Central memory CD4-positive, alpha-beta T cell (primary cell): Measurements from ENCODE around the gene DLGAP1.
"Not testable (repeated sequence)": the region's sequence is repeated elsewhere in the genome, so short reads cannot be mapped to it uniquely, and the experiment has no call there.

Experiments used
- DNase-seq: peaks from one replicate; pipeline ENCODE4 v3.0.0; 2022

Gene DLGAP1

DNA sequence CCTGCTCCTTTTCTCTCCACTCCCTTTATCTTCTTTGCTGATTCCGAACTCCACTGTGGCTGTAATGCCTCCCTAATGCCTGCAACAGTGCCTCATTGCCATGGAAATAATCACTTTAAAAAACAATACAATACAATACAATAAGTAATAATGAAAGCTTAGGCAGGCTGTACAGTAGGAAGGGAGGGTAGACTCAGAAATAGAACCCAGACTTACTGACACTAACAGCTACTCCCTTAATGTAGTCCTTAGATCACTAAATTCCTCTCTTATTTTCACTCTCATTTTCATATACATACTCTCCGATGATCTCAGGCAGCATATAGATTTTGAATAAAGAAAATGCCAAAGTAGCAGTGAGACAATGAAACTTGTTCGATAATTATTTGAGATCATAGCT, 70.2 kb downstream of the DLGAP1 start:
- DNase-seq, result no peak

DNA sequence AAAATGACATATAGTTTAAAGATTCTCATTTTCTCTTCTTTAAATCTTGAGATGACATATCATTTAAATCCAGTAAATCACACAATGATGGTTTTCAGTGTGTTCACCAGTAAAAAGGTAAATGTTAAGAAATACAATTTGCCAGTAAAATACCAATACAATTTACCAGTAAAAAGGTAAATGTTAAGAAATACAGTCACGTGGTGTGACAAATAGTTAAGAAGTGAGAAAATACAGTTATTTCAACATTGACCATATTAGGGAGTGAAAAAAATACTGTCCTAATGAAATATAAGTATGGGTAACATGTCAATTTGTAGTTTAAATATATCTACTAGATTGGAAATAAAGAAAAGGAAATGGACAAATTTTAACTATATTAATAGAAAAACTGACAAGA, 80.5 kb downstream of the DLGAP1 start:
- no peak for DNase-seq

DNA sequence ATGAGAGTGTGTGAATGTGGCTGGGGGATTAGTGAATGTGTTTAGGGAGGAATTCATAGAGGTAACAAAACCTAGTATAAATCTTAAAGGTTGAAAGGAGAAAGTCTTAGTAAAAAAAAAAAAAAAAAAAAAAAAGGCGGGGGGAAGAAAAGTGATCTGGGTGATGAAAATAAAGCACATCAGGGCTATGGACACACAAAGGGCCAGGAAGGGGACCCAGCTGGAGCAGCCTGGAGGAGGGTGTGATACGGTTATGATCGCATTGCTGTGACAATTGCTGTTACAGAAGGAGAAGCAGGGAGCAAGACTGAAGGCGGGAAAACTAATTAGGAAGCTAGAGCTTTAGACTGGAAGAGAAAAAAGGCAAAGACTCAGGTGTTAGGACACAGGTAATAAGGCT, 85.4 kb downstream of the DLGAP1 start:
- no peak for DNase-seq

DNA sequence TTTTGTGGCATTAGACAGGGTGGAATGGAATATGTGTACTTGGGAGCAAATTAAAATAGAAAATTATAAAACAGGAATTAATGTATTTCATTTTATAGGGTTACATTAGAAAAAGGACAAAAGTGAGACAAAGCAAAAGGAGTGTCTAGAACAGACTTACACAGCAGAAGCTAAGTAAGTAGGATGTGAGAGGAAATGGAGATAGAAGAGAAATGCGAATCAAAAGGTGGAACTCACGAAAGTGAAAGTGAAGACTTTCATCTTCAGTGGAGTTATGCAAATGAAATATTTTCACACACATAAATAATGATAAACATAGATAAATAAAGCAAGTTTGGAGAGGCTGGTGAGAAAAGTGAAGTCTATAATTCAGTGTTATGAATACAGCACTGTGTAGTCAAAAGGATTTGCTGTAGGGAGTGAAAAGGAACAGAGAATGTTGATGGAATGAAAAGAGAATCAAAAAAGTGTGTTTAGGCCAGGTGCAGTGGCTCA, 94.8 kb downstream of the DLGAP1 start:
- DNase-seq, result no peak

DNA sequence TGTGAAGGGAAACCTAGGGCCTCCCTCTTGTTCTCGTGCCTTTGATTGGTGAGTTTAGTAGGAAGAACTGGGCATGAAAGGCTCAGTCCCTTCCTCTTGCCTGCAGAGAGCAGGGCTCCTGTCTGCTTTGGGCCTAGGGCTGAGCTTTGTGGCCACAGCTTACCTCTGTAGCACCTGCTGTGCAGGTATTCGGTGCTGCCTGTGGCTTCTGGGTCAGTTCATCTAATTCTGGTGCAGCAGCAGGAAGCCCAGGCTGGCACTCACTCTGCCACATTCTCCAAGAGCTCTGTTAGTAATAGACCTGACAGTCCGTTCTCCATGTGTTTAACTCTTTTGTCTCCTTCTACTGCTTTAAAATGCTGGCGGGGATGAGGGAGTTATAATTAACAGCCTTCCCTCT, 96.5 kb downstream of the DLGAP1 start:
- DNase-seq, result no peak

DNA sequence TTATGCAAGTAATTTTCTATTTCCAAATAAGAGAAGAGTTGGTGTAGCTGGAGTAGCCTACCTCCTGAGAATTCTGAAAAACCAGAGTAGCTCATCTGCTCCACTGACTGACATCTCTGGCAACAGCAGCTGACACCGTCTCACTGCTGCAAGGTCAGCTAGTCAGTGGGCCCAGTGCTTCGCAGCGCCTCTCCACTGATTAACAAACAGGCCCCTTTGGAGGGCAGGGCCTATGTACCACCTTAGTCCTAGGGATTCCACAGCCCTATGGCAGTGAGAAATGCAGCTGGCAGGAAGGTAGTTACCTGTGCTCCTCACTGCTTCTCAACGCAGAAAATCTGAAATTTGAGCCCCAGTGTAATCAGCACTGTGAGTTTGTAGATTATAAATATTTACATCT, 97.5 kb downstream of the DLGAP1 start:
- no peak for DNase-seq

DNA sequence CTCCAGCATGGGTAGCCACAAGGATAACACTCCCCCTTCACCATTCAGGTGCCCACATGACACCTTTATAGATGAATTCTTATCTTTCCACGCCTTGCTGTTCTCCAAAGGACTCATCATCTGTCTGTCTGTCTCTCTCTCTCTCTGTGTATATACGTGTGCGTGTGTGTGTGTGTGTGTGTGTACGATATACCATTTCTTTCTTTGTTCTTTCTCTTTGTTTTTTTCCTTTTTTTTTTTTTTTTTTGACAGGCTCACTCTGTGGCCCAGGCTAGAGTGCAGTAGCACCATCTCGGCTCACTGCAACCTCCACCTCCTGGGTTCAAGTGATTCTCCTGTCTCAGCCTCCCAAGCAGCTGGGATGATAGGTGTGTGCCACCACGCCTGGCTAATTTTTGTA, 98.2 kb downstream of the DLGAP1 start:
- no peak for DNase-seq

DNA sequence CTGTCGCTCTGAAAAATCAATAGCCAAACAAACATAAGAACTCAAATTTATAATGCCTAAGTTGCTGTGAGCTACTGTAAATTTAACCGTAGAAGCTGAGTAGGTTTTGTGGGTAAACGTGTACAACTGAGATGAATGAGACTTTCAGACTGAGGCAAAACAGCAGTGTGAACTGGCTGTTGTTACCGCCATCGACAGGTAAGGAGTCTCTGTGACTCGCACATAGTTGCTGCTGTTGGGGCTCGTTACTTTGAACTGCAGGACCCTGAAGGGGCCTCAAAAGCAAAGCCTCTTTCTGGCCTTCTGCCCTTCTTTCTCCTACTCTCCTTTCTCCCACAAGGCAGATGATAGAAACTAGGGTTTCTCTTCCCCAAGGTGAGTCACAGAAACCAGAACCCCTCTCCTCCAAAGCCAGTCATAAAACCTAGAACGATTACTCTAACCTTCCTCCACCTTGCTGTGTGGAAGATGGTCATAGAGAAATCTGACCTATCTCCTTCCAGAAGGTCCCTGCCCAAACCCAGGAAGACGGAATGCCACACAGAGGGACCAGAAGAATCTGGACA, 101.2 kb downstream of the DLGAP1 start:
- no peak for DNase-seq

DNA sequence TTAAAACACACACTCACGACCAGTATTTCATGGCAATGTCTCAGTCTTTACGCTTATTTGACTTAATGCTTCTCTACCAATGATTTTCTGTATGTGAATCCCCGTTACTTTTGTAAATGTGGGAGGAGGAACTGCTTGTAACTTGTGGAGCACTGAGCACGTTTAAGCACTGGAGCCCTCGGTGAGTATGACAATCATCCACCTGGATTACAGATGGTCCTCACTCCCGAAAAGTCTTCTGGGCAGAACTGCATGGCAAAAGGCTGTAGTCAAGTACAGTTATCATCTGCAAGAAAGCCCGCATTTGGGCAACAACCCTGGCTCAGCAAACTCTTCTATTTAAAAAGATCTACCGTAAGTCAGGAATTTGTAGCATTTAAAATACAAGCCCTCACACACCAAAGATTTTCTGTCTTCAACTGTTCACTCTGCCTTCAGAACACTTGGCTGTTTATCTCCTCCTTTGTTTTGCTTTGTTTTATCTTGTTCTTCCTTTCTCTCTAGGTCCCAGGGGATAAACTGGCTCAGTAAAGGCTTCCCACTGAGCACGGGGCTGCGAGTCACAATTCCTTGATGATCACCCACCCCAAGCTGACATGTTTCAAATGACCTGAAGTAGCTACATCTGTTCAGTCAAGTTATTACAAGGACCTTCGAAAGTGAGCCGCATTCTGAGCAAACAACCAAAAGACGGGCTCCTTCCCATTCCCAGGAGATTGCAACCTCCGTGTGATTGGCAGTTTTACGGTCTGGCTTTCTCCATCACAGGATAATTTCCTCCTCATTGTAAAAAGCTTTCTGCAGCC, 102.2 kb downstream of the DLGAP1 start:
- no peak for DNase-seq

DNA sequence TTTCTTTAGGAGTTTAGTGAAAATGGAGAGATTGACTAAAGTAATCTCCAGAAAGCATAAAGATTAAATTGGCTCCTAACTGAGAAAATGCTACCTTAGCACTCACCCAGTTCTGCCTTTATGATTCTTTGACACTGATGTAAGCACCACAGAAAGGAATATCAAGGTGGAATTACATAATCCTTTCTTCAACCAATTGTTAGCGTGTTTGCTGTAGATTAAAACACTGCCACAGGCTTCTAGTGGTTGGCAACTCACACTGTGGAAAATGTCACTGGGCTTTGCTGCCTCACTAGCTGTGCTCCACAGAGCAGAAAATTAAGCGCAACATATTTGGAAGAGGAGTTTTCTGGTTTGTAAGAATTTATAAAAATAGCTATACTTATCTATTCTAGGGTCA, 104.1 kb downstream of the DLGAP1 start:
- DNase-seq, result no peak

DNA sequence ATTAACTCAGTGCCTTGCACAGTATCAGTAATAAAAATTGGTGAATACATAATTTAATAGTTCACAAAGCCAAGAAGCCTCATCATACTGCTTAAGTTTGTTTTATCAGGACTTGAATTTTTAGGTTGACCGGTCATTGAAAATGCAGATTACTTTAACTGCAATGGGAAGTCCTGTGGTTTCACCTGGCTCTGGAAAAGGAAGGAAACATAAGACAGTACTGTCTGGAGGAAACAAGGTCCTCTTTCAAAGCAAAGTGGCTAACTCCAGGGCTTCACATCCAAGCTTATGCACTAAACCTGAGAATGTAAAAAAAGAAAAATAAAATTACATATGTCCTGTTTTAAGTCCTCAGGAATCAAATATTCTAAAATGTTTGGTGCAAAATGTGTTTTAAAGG, 119.7 kb downstream of the DLGAP1 start:
- no peak for DNase-seq

DNA sequence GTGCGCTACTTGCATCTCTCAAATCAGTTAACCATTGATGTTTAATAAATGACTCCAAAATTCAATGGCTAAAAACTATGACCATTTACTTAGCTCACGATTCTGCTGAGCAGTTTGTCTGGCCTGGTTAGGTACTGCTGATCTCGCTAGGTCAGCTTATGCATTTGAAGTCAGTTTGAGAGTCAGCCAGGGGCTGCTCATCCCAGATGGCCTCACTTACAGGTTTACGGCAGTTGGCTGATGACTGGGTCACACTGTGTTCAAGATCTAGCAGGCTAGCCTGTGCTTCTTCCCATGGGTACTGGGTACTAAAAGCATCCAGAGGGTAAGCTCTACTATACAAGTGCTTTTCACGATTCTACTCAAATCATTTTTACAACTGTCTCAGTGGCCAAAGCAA, 122.1 kb downstream of the DLGAP1 start:
- DNase-seq, result no peak

DNA sequence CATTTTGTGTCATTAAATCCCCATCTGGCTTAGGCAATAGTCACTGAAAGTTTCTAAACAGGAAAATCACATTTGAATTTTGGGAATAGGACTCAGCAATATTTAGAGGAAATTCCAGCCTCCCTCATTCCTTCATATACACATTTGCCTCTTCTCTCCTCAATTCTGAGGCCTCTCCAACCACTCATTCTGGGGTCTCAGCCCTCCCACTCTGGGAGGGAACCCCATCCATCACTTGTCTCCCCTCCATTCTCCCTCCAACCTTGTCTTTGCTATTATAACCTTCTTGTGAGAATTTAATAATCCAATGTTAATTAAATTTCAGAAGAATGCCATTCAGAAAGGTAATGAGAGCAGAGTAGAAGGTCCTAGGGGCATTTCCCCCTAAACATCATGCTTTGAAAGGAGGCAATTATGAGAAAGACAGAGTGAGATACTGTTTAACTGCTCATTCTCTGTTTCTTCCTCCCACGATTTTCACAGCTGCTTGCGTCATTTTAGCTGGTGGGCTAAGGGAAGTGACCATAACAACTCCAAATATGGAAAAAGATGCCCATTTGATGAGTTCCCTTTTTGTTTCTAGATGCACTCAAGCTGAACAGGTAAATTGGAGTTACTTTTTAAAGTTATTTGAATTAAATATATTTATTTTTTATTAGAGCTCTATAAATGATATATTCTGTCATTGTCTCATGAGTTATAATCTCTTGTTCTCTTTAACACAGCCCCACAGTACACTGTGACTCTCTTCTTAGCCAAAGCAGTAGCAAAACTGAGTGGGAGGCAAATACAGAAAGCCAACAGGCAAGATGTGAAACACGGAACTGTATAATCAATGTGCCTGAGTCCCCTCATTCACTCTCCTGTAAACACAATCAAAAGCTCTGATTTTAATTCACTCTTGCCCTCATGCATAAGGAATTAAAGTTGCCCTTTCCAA, 135.1 kb downstream of the DLGAP1 start:
- DNase-seq, result no peak

DNA sequence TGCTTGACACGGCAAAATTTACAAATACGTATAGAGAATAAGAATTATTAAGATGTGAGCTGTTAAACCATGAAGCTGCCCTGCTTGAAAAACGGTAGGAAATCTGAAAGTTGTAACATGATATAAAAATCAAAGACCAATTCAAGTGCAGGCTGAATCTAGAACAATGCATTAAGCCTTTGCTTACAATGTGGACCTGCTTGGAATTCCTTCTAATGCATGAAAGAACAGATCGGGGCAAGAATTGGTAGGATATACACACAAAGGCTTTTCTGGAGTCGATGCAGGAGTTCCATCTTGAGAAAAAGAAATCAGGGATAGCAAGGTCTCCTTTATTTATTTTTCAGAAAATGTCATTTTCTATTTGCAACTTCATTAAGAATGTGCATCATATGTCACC, 136.8 kb downstream of the DLGAP1 start:
- DNase-seq, result no peak

DNA sequence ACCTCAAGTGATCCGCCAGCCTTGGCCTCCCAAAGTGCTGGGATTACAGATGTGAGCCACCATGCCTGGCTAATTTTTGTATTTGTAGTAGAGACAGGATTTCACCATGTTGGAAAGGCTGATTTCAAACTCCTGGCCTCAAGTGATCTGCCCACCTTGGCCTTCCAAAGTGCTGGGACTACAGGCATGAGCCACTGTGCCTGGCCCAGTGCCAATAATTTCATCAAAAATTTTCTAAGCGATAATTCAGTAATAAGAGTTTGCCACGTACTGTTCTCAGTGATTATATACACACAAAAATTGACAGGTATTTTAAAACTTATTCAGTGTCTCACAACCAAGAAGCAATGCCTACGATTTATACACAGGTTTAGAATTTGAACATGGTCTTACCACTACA, 143.2 kb downstream of the DLGAP1 start:
- DNase-seq, result not testable (repeated sequence)

DNA sequence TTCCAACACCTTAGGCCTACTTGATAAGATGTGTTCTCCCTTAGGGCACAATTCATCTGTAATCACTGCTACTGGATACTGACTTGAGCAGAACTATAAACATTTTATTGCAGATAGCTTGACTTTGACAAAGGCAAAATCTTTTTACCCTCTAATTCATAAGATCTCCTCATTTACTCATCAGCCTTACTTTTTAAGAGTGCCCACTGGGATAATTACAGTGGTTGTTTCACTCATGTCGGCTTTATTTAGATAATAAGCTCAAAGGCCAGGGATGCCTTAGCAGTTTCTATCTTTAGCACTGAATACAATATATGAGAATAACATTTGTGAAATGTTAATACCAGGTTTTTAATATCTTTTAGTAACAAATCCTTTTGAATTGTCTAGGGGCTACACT, 144.0 kb downstream of the DLGAP1 start:
- no peak for DNase-seq

DNA sequence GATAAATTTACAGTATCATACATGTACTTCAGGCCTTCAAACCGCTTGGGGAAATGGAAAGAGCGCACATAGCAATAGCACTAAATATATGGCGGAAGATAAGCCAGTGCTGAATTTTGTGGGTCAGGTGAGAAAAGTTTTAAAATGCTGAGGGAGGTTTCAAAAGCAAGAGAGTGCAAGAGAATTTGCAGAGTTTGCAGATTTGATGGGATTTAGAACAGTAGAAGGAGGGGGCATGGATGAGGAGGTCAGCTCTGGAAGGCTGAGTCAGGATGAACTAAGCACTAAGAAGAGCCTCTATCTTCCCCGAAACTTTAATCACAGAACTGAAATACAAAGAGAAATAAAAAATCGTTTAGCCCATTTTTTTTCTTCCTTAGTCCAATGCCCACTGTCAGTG, 145.9 kb downstream of the DLGAP1 start:
- no peak for DNase-seq

DNA sequence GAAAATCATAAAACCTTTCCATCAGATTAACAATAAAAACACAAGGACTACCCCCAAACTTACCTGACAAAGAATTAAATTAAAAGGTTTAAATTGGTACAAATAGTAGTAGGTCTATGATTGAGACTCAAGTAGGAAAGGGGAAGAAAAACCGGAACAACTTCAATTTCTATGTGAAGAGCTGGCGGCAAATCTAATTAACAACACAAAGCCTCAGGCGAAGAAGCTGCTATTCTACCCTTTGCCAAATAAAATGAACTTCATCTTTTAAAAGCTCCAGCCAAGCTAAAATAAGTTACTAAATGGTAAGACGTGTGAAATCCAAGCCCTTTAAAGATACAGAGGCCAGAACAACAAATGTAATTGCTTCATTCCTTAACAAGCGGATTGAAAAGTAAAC, 146.5 kb downstream of the DLGAP1 start:
- no peak for DNase-seq

DNA sequence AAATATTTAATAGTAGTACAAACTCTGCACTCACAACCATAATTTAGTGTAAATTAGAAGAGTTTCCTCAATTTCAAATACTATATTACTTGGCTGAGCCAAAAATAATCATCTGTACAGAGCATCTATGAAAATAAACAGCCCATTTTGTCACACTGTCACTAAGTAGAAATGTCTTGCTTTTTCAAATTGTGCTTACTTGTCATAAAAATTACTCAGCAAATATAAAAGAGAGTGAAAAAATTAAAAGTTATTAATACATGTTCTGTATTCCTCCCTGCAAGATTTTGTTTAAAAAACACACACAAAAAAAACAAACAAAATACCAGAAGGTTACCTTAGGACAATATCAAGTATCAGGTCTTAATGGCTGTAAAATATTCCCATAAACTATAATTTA, 155.7 kb downstream of the DLGAP1 start:
- DNase-seq, result no peak

DNA sequence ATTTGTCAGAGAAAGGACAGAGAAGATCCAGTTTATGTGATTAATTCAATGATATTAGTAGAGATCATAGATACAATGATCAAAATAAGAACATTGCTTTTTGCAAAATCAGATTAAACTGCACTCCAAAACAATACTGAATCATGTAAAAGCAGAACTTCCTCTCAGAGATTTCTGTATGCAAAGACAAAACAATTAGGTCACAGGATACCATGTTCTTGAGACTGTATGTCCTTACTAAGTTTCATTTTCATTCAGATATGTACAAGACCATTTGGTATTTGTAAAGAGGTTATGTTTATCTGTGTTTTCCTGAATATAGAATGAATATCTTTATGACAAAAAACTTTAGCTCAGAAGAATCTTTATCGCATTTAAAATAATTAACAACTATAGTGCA, 161.8 kb downstream of the DLGAP1 start:
- DNase-seq, result no peak

DNA sequence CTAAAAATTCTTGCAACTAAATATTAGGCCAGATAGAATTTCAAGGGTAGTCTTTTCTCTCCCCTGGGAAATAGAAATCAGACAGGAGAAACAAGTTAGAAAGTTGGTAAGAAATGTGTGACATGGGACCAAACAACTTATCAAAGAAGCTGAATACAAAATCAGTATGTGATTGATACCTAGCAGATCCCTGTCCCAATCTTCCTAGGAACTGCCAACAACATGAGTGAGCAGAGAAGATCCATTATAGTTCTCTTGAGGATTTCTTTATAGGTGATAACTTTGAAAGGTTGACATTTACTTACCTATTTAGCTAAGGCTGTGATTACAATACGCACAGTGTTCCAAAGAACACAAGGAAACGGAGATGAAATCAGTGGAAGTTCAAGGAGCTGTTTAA, 162.4 kb downstream of the DLGAP1 start:
- no peak for DNase-seq

DNA sequence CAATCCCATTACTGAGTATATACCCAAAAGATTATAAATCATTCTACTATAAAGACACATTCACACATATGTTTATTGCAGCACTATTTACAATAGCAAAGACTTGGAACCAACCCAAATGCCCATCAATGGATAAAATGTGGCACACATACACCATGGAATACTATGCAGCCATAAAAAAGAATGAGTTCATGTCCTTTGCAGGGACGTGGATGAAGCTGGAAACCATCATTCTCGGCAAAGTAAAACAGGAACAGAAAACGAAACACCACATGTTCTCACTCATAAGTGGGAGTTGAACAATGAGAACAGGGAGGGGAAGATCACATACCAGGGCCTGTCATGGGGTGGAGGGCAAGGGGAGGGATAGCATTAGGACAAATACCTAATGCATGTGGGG, 167.8 kb downstream of the DLGAP1 start:
- not testable (repeated sequence) for DNase-seq

DNA sequence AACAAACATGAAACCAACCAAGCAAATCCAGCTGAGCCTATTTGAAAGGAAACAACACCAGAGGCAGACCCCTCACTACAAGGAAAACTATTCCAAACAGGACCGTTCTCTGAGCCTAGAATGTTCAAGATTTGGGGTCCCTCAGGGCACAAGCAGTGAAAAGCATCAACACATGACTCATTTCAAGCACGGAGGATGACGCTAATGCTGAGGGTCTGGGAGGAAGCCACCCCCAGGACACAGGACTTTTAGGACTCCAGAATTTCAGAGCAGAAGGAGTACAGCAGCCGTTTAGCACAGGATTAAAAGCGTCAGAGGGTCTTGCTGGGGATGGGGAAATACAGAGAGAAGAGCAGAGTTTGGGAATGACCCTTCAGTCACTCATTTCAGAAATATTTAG, 168.9 kb downstream of the DLGAP1 start:
- DNase-seq, result no peak

DNA sequence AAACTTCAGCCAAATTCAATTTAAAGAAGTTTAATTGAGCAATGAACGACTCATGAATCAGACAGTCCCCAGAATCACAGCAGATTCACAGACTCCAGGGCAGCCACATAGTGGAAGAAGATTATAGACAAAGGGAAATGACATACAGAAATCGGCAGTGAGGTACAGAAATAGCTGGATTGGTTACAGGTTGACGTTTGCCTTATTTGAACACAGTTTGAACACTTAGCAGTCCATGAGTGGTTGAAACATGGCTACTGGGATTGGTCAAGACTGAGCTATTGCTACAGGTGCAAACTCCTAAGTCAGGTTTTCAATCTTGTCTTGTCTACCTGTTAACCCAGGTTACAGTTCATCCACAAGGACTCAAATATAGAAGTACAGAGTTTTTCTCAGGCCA, 169.6 kb downstream of the DLGAP1 start:
- no peak for DNase-seq
